Thyroid gland (tissue), 4 donors: ENCODE results near the gene BCAS3. TPM values are rescaled to one million over a fixed set of nuclear protein-coding genes. Genes with fewer than 3 reads are reported as not detected.

Experiments used
- DNase-seq, 2 donors: peaks; one replicate each; pipeline ENCODE4 v3.0.0-alpha.2; 2019
- H3K27ac ChIP-seq, 3 donors: fragments of 200-600 bp; sonication (generic); 1 replicate in 2 of 3; 2 replicates in 1 of 3; pipeline ENCODE4 v1.5.1; 2016 to 2019; ENCODE audit warnings: mild to moderate bottlenecking in 1 of 3, moderate library complexity in 1 of 3
- H3K27me3 ChIP-seq: fragments of 200-600 bp; sonication (generic); one replicate; pipeline ENCODE4 v1.5.1; 2019
- H3K36me3 ChIP-seq, 2 donors: fragments of 200-600 bp; sonication (generic); one replicate each; pipeline ENCODE4 v1.5.1; 2016 to 2019
- H3K4me1 ChIP-seq, 2 donors: fragments of 200-600 bp; sonication (generic); one replicate each; pipeline ENCODE4 v1.5.1; 2017 to 2019
- H3K4me3 ChIP-seq, 3 donors: fragments of 200-600 bp; sonication (generic); replicated peaks in 1 of 3; 1 replicate in 2 of 3; 2 replicates in 1 of 3; pipeline ENCODE4 v1.5.1; 2016; ENCODE audit warnings: mild to moderate bottlenecking in 1 of 3
- H3K9me3 ChIP-seq: fragments of 200-600 bp; sonication (generic); one replicate; pipeline ENCODE4 v1.5.1; 2017
- POLR2A ChIP-seq, 2 donors: fragments of 450-650 bp; IDR thresholded peaks; one replicate each; pipeline ENCODE4 v1.6.1; 2017; ENCODE audit warnings: antibody characterized with exemption in 2 of 2, mild to moderate bottlenecking in 2 of 2, moderate library complexity in 1 of 2
- WGBS, 2 donors: methylation state at CpG; one replicate each; pipeline ENCODE4 v1.1.5; 2017; 5-methylcytosine and 5-hydroxymethylcytosine counted together
- intact Hi-C: fragments of 100-400 bp; cut with DNase I; formaldehyde crosslinking; loops from one replicate; pipeline ENCODE4 v1.15.1; 2023
- total RNA-seq, 4 donors: library from RNA; depleted of rRNA; stranded (reverse); fragments of >200 nt; gene quantifications; one replicate each; pipeline ENCODE4 v1.2.3, GENCODE V29; 2016
- TF ChIP-seq, protein P1 (sequence below), 6 experiments: fragments of 200-600 bp in 3 of 6; fragments of 450-650 bp in 3 of 6; sonication (generic) in 3 of 6; IDR thresholded peaks; one replicate each; pipeline ENCODE4 v1.5.1; 2016 to 2019; ENCODE audit warnings: antibody characterized with exemption in 6 of 6, mild to moderate bottlenecking in 2 of 6, inconsistent platforms in 1 of 6, moderate library complexity in 1 of 6

BCAS3 gene
- total RNA-seq, 4 donors from 2014 or later, result 41.8 to 78.7 (median 51.6) TPM

DNA sequence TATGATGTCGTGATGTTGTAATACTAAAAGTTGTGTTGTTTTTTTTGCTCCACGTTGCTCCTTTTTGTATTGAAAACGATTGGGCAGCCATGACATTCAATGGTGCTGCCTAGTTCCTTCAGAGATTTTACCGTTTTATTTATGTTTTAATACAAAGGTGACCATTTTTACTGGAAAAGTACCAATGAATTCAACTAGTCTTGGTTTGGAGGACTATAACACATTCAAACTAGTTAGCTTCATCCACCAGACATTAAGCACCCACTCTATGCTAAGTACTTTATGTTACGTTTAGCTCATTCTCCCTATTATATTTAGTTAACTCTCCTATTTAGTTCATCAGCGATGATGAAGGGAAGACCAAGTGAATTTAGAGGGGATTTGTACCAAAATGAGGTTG lies 605.4 kb downstream of the BCAS3 start:
- intact Hi-C loops, result no loop called here
- WGBS, 2 donors, result 95 to 96% methylated on average over 6 of the region's 6 CpGs
- H3K27me3 ChIP-seq, result no peaks in the 10 kb centered on the region

DNA sequence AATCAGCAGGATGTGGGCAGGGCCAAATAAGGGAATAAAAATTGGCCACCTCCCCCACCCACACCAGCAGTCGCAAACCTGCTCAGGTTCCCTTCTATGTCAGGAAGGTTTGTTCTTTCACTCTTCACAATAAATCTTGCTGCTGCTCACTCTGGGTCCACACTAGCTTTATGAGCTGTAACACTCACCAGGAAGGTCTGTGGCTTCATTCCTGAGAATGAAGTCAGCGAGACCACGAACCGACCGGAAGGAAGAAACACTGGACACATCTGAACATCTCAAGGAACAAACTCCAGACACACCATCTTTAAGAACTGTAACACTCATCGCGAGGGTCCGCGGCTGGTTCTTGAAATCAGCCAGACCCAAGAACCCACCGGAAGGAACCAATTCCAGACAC lies 606.5 kb downstream of the BCAS3 start:
- 90 to 97% methylated on average over 9 to 10 of the region's 10 CpGs for WGBS, 2 donors
- DNase-seq, result no peak
- Histone ChIP-seq H3K27ac (no peak overlapping the region), H3K4me1 (peaks cover 2 to 25% of the 10 kb centered on the region in 2 donors), H3K9me3 (no peaks in the 10 kb centered on the region), H3K36me3 (no peaks in the 10 kb centered on the region), H3K27me3 (no peaks in the 10 kb centered on the region), H3K4me3 (no peak overlapping the region)
- TF ChIP-seq, protein P1, sequence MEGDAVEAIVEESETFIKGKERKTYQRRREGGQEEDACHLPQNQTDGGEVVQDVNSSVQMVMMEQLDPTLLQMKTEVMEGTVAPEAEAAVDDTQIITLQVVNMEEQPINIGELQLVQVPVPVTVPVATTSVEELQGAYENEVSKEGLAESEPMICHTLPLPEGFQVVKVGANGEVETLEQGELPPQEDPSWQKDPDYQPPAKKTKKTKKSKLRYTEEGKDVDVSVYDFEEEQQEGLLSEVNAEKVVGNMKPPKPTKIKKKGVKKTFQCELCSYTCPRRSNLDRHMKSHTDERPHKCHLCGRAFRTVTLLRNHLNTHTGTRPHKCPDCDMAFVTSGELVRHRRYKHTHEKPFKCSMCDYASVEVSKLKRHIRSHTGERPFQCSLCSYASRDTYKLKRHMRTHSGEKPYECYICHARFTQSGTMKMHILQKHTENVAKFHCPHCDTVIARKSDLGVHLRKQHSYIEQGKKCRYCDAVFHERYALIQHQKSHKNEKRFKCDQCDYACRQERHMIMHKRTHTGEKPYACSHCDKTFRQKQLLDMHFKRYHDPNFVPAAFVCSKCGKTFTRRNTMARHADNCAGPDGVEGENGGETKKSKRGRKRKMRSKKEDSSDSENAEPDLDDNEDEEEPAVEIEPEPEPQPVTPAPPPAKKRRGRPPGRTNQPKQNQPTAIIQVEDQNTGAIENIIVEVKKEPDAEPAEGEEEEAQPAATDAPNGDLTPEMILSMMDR (IDR thresholded peaks at IDR 0.05), result no peak
- no peak for TF ChIP-seq POLR2A (IDR thresholded peaks at IDR 0.05)
- intact Hi-C loops, result no loop called here

More for the DNA sequence above, 605.4 kb downstream of the BCAS3 start:
- H3K4me3 ChIP-seq, result no peak overlapping the region
- H3K27ac ChIP-seq, result no peak overlapping the region
- H3K9me3 ChIP-seq, result no peaks in the 10 kb centered on the region
- no peaks in the 10 kb centered on the region for H3K36me3 ChIP-seq
- no peak for DNase-seq
- TF ChIP-seq, protein P1 (IDR thresholded peaks at IDR 0.05), result no peak
- TF ChIP-seq POLR2A (IDR thresholded peaks at IDR 0.05), result no peak
- peaks cover 0 to 14% of the 10 kb centered on the region in 2 donors for H3K4me1 ChIP-seq

DNA sequence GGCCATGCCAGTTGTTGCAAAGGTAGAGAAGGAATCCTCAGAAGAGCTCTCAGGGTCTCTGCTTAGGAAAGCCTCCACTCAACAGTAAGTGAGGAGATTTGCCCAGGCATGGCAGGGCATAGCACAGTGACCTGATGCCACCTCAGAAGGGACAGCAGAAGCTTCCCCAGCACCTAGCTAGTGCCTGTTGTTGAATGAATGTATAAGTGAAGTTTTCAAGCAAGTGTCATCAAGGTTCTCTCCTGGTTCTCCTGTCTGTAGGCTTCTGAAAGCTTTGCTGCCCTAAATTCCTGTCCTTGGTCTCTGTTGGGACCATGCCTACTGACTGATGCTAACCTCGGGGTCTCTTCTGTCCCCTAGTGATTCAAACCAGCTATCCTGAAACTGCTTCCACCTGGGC lies 607.1 kb downstream of the BCAS3 start:
- Histone ChIP-seq H3K27me3 (no peaks in the 10 kb centered on the region), H3K36me3 (no peaks in the 10 kb centered on the region), H3K4me3 (no peak overlapping the region), H3K4me1 (peaks cover 7 to 31% of the 10 kb centered on the region in 2 donors), H3K27ac (no peak overlapping the region), H3K9me3 (no peaks in the 10 kb centered on the region)
- intact Hi-C loops, result no loop called here
- DNase-seq, result no peak
- 63 to 69% methylated on average over 1 of the region's 1 CpG for WGBS, 2 donors
- no peak for TF ChIP-seq POLR2A (IDR thresholded peaks at IDR 0.05)
- TF ChIP-seq, protein P1 (IDR thresholded peaks at IDR 0.05), result no peak

DNA sequence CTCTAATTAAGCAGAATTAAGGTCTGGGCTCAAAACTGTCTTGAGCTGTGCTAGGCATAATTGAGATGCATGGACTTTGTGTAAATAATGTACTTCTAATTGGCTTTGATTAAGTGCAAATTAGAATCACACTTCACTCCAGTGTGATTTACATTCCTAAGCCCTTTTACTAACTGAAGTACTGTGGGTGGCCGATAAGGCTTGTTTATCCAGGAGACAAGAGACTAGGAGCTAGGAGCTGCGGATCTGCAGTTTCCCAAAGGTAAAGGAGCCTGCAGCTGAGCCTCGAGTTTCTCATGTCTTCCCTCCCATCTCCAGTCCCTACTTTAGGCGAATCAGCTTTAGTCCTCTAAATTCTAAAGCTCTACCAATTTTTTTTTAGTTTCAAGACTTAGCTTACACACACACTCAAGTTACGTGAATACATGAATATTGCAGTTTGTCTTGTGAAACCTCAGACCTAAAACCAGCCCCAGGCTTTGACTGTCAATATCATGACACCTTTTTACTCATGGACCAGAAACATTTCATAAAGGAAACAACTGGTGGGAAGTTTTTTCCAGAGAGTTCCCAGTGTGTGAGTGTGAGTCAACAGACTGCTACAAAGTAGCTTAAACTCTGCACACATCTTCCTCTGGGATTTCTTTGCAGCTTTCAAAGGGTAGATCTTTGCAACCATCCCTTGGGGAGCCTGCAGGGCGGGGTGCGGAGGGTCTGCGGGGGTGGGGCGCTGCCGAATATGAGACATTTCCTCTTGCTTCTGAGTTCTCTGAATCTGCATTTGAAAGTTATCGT lies 608.1 kb downstream of the BCAS3 start:
- Histone ChIP-seq H3K4me1 (peaks cover 14 to 34% of the 10 kb centered on the region in 2 donors), H3K27ac (no peak overlapping the region), H3K36me3 (no peaks in the 10 kb centered on the region), H3K4me3 (no peak overlapping the region), H3K9me3 (no peaks in the 10 kb centered on the region), H3K27me3 (no peaks in the 10 kb centered on the region)
- DNase-seq, result no peak
- WGBS, 2 donors, result 67 to 71% methylated on average over 11 of the region's 11 CpGs
- intact Hi-C loops, result no loop called here
- TF ChIP-seq, protein P1 (IDR thresholded peaks at IDR 0.05), result no peak
- no peak for TF ChIP-seq POLR2A (IDR thresholded peaks at IDR 0.05)

DNA sequence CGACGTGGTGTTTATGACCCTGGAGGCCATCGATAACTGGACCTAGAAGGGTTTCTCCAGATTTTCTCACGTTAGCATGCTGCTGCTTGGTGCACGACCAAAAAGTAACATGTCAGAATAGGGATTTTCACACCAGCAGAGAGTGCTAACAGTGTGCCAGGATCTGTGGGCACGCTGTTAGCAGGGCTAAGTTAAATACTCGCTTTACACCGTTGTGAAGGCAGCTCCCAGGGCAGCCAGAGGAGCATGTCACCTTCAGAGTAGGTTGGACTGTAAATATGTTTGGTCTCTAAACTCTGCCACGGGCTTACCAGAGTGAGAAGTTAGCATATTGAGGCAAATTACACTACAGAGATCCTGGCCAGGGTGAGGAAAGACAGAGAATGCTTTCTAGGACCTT lies 608.8 kb downstream of the BCAS3 start:
- intact Hi-C loops, result no loop called here
- Histone ChIP-seq H3K27ac (no peak overlapping the region), H3K27me3 (no peaks in the 10 kb centered on the region), H3K4me1 (peaks cover 19 to 35% of the 10 kb centered on the region in 2 donors), H3K36me3 (no peaks in the 10 kb centered on the region), H3K9me3 (no peaks in the 10 kb centered on the region), H3K4me3 (no peak overlapping the region)
- no peak for TF ChIP-seq POLR2A (IDR thresholded peaks at IDR 0.05)
- TF ChIP-seq, protein P1 (IDR thresholded peaks at IDR 0.05), result no peak
- WGBS, 2 donors, result 74 to 76% methylated on average over 9 of the region's 9 CpGs
- DNase-seq, result no peak
